Astrocyte of the spinal cord (primary cell): Measurements from ENCODE around the gene CIB2.

Experiments used
- DNase-seq: peaks from one replicate; pipeline ENCODE4 v3.0.0; 2011; ENCODE audit warnings: low read depth, low spot score
- H3K4me3 ChIP-seq: 2 replicates; pipeline ENCODE4 v1.5.1; 2011; ENCODE audit warnings: low read depth, mild to moderate bottlenecking, low read length, moderate library complexity
- CTCF ChIP-seq: IDR thresholded peaks from 2 replicates; pipeline ENCODE4 v1.5.1; 2012; ENCODE audit warnings: low read depth, mild to moderate bottlenecking, low read length, inconsistent platforms
- in situ Hi-C: cut with HindIII; loops from 2 replicates; pipeline ENCODE4 v1.10.0; 2017; ENCODE audit warnings: low sequenced_read_pairs

The CIB2 gene

GRCh38 chr15:78127882-78128281 is 3.4 kb downstream of the CIB2 start:
- DNase-seq, result no peak
- in situ Hi-C loops, result no loop called here

GRCh38 chr15:78125267-78125666 is 6.0 kb downstream of the CIB2 start:
- in situ Hi-C loops, result no loop called here
- TF ChIP-seq CTCF, result no peak
- no peak overlapping the region for H3K4me3 ChIP-seq
- no peak for DNase-seq

More at GRCh38 chr15:78127882-78128281, 3.4 kb downstream of the CIB2 start:
- H3K4me3 ChIP-seq, result no peak overlapping the region
- TF ChIP-seq CTCF, result no peak

GRCh38 chr15:78120523-78120922 is 10.7 kb downstream of the CIB2 start:
- in situ Hi-C loops, result no loop called here
- no peak overlapping the region for H3K4me3 ChIP-seq
- no peak for TF ChIP-seq CTCF
- no peak for DNase-seq

- H3K4me3 ChIP-seq, result no peak overlapping the region
- in situ Hi-C loops, result no loop called here
- TF ChIP-seq CTCF, result no peak
- DNase-seq, result no peak
Measured at GRCh38 chr15:78112551-78112950, 18.7 kb downstream of the CIB2 start.

GRCh38 chr15:78111788-78112187 is 19.5 kb downstream of the CIB2 start:
- H3K4me3 ChIP-seq, result no peak overlapping the region
- no peak for TF ChIP-seq CTCF
- DNase-seq, result no peak
- in situ Hi-C loops, result no loop called here

GRCh38 chr15:78110916-78111475 is 20.2 kb downstream of the CIB2 start:
- in situ Hi-C loops, result no loop called here
- no peak for DNase-seq
- no peak overlapping the region for H3K4me3 ChIP-seq
- no peak for TF ChIP-seq CTCF

GRCh38 chr15:78110096-78110495 is 21.1 kb downstream of the CIB2 start:
- in situ Hi-C loops, result no loop called here
- no peak for TF ChIP-seq CTCF
- no peak overlapping the region for H3K4me3 ChIP-seq
- DNase-seq, result no peak
